ENCODE results near the gene RAB21. TPM values are rescaled to one million over a fixed set of nuclear protein-coding genes. Genes with fewer than 3 reads are reported as not detected.

Gene RAB21
- total and polyA plus RNA-seq, 2 of the 13 experiments (the other 11 are each of a cell fraction or from before 2014, with no cell fraction given): 4.4 to 50.9 TPM

- peaks cover 94% of the 10 kb centered on the region for H3K79me2 ChIP-seq (ENCODE audit: insufficient read depth, low read length)
- intact Hi-C loops (cut with micrococcal nuclease; ENCODE audit: unreplicated experiment): no loop called here
- H3K36me3 ChIP-seq (replicated peaks in 1 of 2; ENCODE audit: control insufficient read depth in 1 of 2, insufficient read depth in 2 of 2, low read length in 2 of 2): no peaks in the 10 kb centered on the region
- CTCF ChIA-PET (ENCODE audit: low intra/inter-chr PET ratio, low total read pairs): no interaction called here
- FAIRE-seq (no peak), DNase-seq (ENCODE audit: low spot score) (no peak), ATAC-seq (no peak)
- no peaks in the 10 kb centered on the region; the same call in 1 of the 2 replicates for H3K4me1 ChIP-seq (ENCODE audit: insufficient read depth, low read length)
- no TSS peak for BruUV-seq (replicated peaks)
- no peaks in the 10 kb centered on the region for H3K9me3 ChIP-seq (ENCODE audit: low read length)
- H3K27ac ChIP-seq (ENCODE audit: extremely low read length, insufficient read depth, low read length): no peak overlapping the region
- no peak overlapping the region for H3K4me2 ChIP-seq (ENCODE audit: low read depth, low read length)
- peaks cover 27% of the 10 kb centered on the region for H4K20me1 ChIP-seq (ENCODE audit: insufficient read depth, low read length)
- no peak overlapping the region for H3K9ac ChIP-seq (ENCODE audit: insufficient read depth, low read depth, low read length)
- TF ChIP-seq, protein P1, sequence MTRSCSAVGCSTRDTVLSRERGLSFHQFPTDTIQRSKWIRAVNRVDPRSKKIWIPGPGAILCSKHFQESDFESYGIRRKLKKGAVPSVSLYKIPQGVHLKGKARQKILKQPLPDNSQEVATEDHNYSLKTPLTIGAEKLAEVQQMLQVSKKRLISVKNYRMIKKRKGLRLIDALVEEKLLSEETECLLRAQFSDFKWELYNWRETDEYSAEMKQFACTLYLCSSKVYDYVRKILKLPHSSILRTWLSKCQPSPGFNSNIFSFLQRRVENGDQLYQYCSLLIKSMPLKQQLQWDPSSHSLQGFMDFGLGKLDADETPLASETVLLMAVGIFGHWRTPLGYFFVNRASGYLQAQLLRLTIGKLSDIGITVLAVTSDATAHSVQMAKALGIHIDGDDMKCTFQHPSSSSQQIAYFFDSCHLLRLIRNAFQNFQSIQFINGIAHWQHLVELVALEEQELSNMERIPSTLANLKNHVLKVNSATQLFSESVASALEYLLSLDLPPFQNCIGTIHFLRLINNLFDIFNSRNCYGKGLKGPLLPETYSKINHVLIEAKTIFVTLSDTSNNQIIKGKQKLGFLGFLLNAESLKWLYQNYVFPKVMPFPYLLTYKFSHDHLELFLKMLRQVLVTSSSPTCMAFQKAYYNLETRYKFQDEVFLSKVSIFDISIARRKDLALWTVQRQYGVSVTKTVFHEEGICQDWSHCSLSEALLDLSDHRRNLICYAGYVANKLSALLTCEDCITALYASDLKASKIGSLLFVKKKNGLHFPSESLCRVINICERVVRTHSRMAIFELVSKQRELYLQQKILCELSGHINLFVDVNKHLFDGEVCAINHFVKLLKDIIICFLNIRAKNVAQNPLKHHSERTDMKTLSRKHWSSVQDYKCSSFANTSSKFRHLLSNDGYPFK (CRISPR knock-in tag; IDR thresholded peaks at IDR 0.05; ENCODE audit: borderline replicate concordance): no peak
- no peak for TF ChIP-seq MTA3 (CRISPR knock-in tag; IDR thresholded peaks at IDR 0.05)
- no peak for TF ChIP-seq ZNF660 (CRISPR knock-in tag; IDR thresholded peaks at IDR 0.05; ENCODE audit: borderline replicate concordance, low read depth)
- no peak for TF ChIP-seq ZFP36L2 (CRISPR knock-in tag; IDR thresholded peaks at IDR 0.05)
- no peak for TF ChIP-seq AHR (CRISPR knock-in tag; IDR thresholded peaks at IDR 0.05)
- TF ChIP-seq MBD4 (IDR thresholded peaks at IDR 0.05; ENCODE audit: borderline replicate concordance, low read length): no peak
- TF ChIP-seq, protein P2, sequence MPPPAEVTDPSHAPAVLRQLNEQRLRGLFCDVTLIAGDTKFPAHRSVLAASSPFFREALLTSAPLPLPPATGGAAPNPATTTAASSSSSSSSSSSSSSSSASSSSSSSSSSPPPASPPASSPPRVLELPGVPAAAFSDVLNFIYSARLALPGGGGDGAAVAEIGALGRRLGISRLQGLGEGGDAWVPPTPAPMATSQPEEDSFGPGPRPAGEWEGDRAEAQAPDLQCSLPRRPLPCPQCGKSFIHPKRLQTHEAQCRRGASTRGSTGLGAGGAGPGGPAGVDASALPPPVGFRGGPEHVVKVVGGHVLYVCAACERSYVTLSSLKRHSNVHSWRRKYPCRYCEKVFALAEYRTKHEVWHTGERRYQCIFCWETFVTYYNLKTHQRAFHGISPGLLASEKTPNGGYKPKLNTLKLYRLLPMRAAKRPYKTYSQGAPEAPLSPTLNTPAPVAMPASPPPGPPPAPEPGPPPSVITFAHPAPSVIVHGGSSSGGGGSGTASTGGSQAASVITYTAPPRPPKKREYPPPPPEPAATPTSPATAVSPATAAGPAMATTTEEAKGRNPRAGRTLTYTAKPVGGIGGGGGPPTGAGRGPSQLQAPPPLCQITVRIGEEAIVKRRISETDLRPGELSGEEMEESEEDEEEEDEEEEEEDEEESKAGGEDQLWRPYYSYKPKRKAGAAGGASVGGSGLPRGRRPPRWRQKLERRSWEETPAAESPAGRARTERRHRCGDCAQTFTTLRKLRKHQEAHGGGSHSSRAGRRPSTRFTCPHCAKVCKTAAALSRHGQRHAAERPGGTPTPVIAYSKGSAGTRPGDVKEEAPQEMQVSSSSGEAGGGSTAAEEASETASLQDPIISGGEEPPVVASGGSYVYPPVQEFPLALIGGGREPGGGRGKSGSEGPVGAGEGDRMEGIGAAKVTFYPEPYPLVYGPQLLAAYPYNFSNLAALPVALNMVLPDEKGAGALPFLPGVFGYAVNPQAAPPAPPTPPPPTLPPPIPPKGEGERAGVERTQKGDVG (CRISPR knock-in tag; IDR thresholded peaks at IDR 0.05; ENCODE audit: borderline replicate concordance): no peak
- TF ChIP-seq ZSCAN22 (CRISPR knock-in tag; IDR thresholded peaks at IDR 0.05): no peak
- no peak for TF ChIP-seq RELA (CRISPR knock-in tag; IDR thresholded peaks at IDR 0.05)
- TF ChIP-seq ISX (CRISPR knock-in tag; conservative IDR thresholded peaks at IDR 0.05): no peak
- no peak for TF ChIP-seq ARNTL (CRISPR knock-in tag; IDR thresholded peaks at IDR 0.05)
- TF ChIP-seq RBM22 (optimal IDR thresholded peaks at IDR 0.05; ENCODE audit: low read length): no peak
- TF ChIP-seq, protein P3, sequence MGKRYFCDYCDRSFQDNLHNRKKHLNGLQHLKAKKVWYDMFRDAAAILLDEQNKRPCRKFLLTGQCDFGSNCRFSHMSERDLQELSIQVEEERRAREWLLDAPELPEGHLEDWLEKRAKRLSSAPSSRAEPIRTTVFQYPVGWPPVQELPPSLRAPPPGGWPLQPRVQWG (CRISPR knock-in tag; IDR thresholded peaks at IDR 0.05; ENCODE audit: borderline replicate concordance, low read depth): no peak
- in situ Hi-C loops (cut with HindIII; ENCODE audit: extremely low pct_ligation_motif_present, low pct_unique_long_range_greater_than_20kb): no loop called here
- no peak overlapping the region for H3K4me3 ChIP-seq (replicated peaks in 1 of 3; ENCODE audit: insufficient read depth in 1 of 3, low read depth in 2 of 3, low read length in 3 of 3)
- H2AFZ ChIP-seq (ENCODE audit: low read length): no peak overlapping the region
- 98% methylated on average over 6 of the region's 6 CpGs for WGBS (ENCODE audit: low lambda C conversion rate)
- H3K27me3 ChIP-seq (ENCODE audit: control insufficient read depth in 1 of 2, insufficient read depth in 2 of 2, low read length in 2 of 2): no peaks in the 10 kb centered on the region
- POLR2A ChIA-PET: interaction anchor here (1.0 kb wide), 1 partner anchor 10 kb away, joined by 4 read pairs; the partner anchor contains the start of gene RAB21
These were observed 10.1 kb downstream of the RAB21 start for GRCh38 chr12:71764587-71765321.

Measured in HepG2 (cell line).